ENCODE results near the gene SCARF1.

GRCh38 chr17:1598399-1599095 is 47.0 kb downstream of the SCARF1 start:
- TF ChIP-seq, protein P1, sequence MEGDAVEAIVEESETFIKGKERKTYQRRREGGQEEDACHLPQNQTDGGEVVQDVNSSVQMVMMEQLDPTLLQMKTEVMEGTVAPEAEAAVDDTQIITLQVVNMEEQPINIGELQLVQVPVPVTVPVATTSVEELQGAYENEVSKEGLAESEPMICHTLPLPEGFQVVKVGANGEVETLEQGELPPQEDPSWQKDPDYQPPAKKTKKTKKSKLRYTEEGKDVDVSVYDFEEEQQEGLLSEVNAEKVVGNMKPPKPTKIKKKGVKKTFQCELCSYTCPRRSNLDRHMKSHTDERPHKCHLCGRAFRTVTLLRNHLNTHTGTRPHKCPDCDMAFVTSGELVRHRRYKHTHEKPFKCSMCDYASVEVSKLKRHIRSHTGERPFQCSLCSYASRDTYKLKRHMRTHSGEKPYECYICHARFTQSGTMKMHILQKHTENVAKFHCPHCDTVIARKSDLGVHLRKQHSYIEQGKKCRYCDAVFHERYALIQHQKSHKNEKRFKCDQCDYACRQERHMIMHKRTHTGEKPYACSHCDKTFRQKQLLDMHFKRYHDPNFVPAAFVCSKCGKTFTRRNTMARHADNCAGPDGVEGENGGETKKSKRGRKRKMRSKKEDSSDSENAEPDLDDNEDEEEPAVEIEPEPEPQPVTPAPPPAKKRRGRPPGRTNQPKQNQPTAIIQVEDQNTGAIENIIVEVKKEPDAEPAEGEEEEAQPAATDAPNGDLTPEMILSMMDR (conservative IDR thresholded peaks at IDR 0.05) = no peak
- TF ChIP-seq EZH2 (IDR thresholded peaks at IDR 0.05; ENCODE audit: low read depth) = no peak
